Liver (tissue), 9 donors: ENCODE results near the gene TNFSF12. TPM values are rescaled to one million over a fixed set of nuclear protein-coding genes. Genes with fewer than 3 reads are reported as not detected.

ENCODE experiments used
- DNase-seq: peaks from one replicate; pipeline ENCODE4 v3.0.0-alpha.2; 2017; ENCODE audit warnings: low spot score
- H3K27ac ChIP-seq, 2 donors: one replicate each; pipeline ENCODE4 v1.7.0; 2013; ENCODE audit warnings: inconsistent platforms in 2 of 2, low read length in 2 of 2, control low read depth in 1 of 2, low read depth in 1 of 2, mild to moderate bottlenecking in 1 of 2
- H3K27me3 ChIP-seq, 4 donors: one replicate each; pipeline versions ENCODE4 v1.6.1 to v1.7.0; 2013; ENCODE audit warnings: low read length in 3 of 4, inconsistent platforms in 1 of 4, mild to moderate bottlenecking in 1 of 4, moderate library complexity in 1 of 4; ENCODE audit not compliant: control insufficient read depth in 4 of 4, insufficient read depth in 4 of 4
- H3K36me3 ChIP-seq, 4 donors: one replicate each; pipeline versions ENCODE4 v1.6.1 to v1.7.0; 2013; ENCODE audit warnings: low read length in 3 of 4, mild to moderate bottlenecking in 3 of 4, low read depth in 1 of 4, moderate library complexity in 1 of 4; ENCODE audit not compliant: control insufficient read depth in 4 of 4, insufficient read depth in 3 of 4
- H3K4me1 ChIP-seq, 4 donors: one replicate each; pipeline versions ENCODE4 v1.6.1 to v1.7.0; 2013; ENCODE audit warnings: low read length in 3 of 4, mild to moderate bottlenecking in 3 of 4, moderate library complexity in 1 of 4; ENCODE audit not compliant: control insufficient read depth in 4 of 4, insufficient read depth in 4 of 4
- H3K4me3 ChIP-seq, 3 donors: one replicate each; pipeline versions ENCODE4 v1.6.1 to v1.7.0; 2013; ENCODE audit warnings: low read length in 3 of 3, control low read depth in 1 of 3, low read depth in 1 of 3, mild to moderate bottlenecking in 1 of 3
- H3K9ac ChIP-seq, 2 donors: one replicate each; pipeline ENCODE4 v1.7.0; 2013; ENCODE audit warnings: low read length in 2 of 2, mild to moderate bottlenecking in 2 of 2, moderate library complexity in 2 of 2, control low read depth in 1 of 2, low read depth in 1 of 2
- H3K9me3 ChIP-seq, 4 donors: one replicate each; pipeline versions ENCODE4 v1.6.1 to v1.7.0; 2013; ENCODE audit warnings: low read length in 3 of 4; ENCODE audit not compliant: control insufficient read depth in 4 of 4
- FOXA1 ChIP-seq: IDR thresholded peaks from 2 replicates; pipeline ENCODE4 v1.6.1; 2016; ENCODE audit warnings: antibody characterized with exemption
- FOXA2 ChIP-seq: IDR thresholded peaks from 2 replicates; pipeline ENCODE4 v1.6.1; 2016; ENCODE audit warnings: antibody characterized with exemption
- GABPA ChIP-seq, 2 donors: IDR thresholded peaks in 1 of 2; conservative IDR thresholded peaks in 1 of 2; 2 replicates each; pipeline ENCODE4 v1.6.1; 2016; ENCODE audit warnings: antibody characterized with exemption in 2 of 2, mild to moderate bottlenecking in 1 of 2, moderate library complexity in 1 of 2
- HNF4A ChIP-seq, 2 donors: conservative IDR thresholded peaks; 2 replicates each; pipeline ENCODE4 v1.6.1; 2016; ENCODE audit warnings: antibody characterized with exemption in 2 of 2, mild to moderate bottlenecking in 2 of 2
- HNF4G ChIP-seq: IDR thresholded peaks from 2 replicates; pipeline ENCODE4 v1.6.1; 2016; ENCODE audit warnings: antibody characterized with exemption
- JUND ChIP-seq, 2 donors: IDR thresholded peaks; 2 replicates each; pipeline ENCODE4 v1.6.1; 2016; ENCODE audit warnings: antibody characterized with exemption in 2 of 2
- NR2F2 ChIP-seq: IDR thresholded peaks from 2 replicates; pipeline ENCODE4 v1.6.1; 2016; ENCODE audit warnings: antibody characterized with exemption
- RXRA ChIP-seq, 2 donors: IDR thresholded peaks; 2 replicates each; pipeline ENCODE4 v1.6.1; 2017 to 2018; ENCODE audit warnings: antibody characterized with exemption in 2 of 2, mild to moderate bottlenecking in 1 of 2
- SP1 ChIP-seq: IDR thresholded peaks from 2 replicates; pipeline ENCODE4 v1.6.1; 2018; ENCODE audit warnings: antibody characterized with exemption, mild to moderate bottlenecking
- TAF1 ChIP-seq: conservative IDR thresholded peaks from 2 replicates; pipeline ENCODE4 v1.6.1; 2016; ENCODE audit warnings: antibody characterized with exemption, mild to moderate bottlenecking
- WGBS: extraction: QIAGEN DNeasy Blood & Tissue Kit; methylation state at CpG from one replicate; pipeline ENCODE4 v1.1.7; 2013; 5-methylcytosine and 5-hydroxymethylcytosine counted together
- polyA plus RNA-seq, 2 donors: library from polyadenylated mRNA; stranded (reverse) in 1 of 2; unstranded in 1 of 2; fragments of 200-250 nt in 1 of 2; fragments of >200 nt in 1 of 2; fragmentation: Nextera tagmentation in 1 of 2; extraction: Ambion mirVana in 1 of 2; gene quantifications; one replicate each; pipeline versions ENCODE4 v1.2.1 to v1.2.3, GENCODE V29; 2013 to 2015
- total RNA-seq, 2 donors: library from RNA; depleted of rRNA; stranded (reverse); fragments of >200 nt; gene quantifications; one replicate each; pipeline ENCODE4 v1.2.3, GENCODE V29; 2014
- TF ChIP-seq, protein P1 (sequence below): IDR thresholded peaks from 2 replicates; pipeline ENCODE4 v1.6.1; 2016; ENCODE audit warnings: antibody characterized with exemption
- TF ChIP-seq, protein P2 (sequence below): IDR thresholded peaks from 2 replicates; pipeline ENCODE4 v1.6.1; 2016; ENCODE audit warnings: antibody characterized with exemption
- TF ChIP-seq, protein P3 (sequence below): IDR thresholded peaks from 2 replicates; pipeline ENCODE4 v1.6.1; 2016; ENCODE audit warnings: antibody characterized with exemption, mild to moderate bottlenecking
- donor health status: healthy.
- donor health status: healthy.
- donor health status: healthy.
- donor health status: healthy.
- donor health status: healthy.

The TNFSF12 gene
- total and polyA plus RNA-seq, 4 donors = 4.2 to 13.1 (median 5.4) TPM

DNA sequence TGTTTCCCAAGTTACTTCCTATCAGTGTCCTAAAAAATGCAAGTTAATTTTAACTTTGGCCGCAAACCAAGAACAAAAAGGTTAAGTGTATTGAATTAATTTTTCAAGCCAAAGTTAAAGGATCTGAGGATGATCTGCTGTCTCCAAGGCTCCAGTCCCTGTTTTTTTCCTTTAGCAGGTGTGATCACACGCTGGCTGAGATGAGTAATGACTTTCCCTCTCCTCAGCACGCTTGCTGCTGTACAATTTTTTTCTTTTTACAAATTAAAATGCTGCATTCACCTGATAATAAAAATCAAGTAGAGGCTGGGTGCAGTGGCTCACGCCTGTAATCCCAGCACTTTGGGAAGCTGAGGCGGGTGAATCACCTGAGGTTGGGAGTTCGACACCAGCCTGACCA lies 3.9 kb upstream of the TNFSF12 start:
- TF ChIP-seq, protein P1, sequence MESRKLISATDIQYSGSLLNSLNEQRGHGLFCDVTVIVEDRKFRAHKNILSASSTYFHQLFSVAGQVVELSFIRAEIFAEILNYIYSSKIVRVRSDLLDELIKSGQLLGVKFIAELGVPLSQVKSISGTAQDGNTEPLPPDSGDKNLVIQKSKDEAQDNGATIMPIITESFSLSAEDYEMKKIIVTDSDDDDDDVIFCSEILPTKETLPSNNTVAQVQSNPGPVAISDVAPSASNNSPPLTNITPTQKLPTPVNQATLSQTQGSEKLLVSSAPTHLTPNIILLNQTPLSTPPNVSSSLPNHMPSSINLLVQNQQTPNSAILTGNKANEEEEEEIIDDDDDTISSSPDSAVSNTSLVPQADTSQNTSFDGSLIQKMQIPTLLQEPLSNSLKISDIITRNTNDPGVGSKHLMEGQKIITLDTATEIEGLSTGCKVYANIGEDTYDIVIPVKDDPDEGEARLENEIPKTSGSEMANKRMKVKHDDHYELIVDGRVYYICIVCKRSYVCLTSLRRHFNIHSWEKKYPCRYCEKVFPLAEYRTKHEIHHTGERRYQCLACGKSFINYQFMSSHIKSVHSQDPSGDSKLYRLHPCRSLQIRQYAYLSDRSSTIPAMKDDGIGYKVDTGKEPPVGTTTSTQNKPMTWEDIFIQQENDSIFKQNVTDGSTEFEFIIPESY = no peak
- no peak for TF ChIP-seq JUND (IDR thresholded peaks at IDR 0.05)
- no peak for TF ChIP-seq TAF1
- TF ChIP-seq, protein P2, sequence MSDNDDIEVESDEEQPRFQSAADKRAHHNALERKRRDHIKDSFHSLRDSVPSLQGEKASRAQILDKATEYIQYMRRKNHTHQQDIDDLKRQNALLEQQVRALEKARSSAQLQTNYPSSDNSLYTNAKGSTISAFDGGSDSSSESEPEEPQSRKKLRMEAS = no peak
- TF ChIP-seq SP1 = no peak
- TF ChIP-seq HNF4G = no peak
- TF ChIP-seq, protein P3, sequence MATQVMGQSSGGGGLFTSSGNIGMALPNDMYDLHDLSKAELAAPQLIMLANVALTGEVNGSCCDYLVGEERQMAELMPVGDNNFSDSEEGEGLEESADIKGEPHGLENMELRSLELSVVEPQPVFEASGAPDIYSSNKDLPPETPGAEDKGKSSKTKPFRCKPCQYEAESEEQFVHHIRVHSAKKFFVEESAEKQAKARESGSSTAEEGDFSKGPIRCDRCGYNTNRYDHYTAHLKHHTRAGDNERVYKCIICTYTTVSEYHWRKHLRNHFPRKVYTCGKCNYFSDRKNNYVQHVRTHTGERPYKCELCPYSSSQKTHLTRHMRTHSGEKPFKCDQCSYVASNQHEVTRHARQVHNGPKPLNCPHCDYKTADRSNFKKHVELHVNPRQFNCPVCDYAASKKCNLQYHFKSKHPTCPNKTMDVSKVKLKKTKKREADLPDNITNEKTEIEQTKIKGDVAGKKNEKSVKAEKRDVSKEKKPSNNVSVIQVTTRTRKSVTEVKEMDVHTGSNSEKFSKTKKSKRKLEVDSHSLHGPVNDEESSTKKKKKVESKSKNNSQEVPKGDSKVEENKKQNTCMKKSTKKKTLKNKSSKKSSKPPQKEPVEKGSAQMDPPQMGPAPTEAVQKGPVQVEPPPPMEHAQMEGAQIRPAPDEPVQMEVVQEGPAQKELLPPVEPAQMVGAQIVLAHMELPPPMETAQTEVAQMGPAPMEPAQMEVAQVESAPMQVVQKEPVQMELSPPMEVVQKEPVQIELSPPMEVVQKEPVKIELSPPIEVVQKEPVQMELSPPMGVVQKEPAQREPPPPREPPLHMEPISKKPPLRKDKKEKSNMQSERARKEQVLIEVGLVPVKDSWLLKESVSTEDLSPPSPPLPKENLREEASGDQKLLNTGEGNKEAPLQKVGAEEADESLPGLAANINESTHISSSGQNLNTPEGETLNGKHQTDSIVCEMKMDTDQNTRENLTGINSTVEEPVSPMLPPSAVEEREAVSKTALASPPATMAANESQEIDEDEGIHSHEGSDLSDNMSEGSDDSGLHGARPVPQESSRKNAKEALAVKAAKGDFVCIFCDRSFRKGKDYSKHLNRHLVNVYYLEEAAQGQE = no peak
- no peak for TF ChIP-seq FOXA2
- no peak for TF ChIP-seq GABPA (IDR thresholded peaks at IDR 0.05 in 1 of 2, conservative IDR thresholded peaks at IDR 0.05 in 1 of 2)
- TF ChIP-seq FOXA1 = no peak
- TF ChIP-seq HNF4A (conservative IDR thresholded peaks at IDR 0.05) = no peak
- no peak for TF ChIP-seq RXRA (IDR thresholded peaks at IDR 0.05)
- no peak for TF ChIP-seq NR2F2
- H3K27me3 ChIP-seq = no peaks in the 10 kb centered on the region
- no peak overlapping the region for H3K9ac ChIP-seq
- no peaks in the 10 kb centered on the region for H3K9me3 ChIP-seq
- no peak overlapping the region for H3K4me3 ChIP-seq
- peaks cover 2 to 14% (median 8%) of the 10 kb centered on the region in 4 donors for H3K4me1 ChIP-seq
- DNase-seq = no peak
- WGBS = 69% methylated on average over 6 of the region's 6 CpGs
- H3K36me3 ChIP-seq = no peaks in the 10 kb centered on the region
- H3K27ac ChIP-seq = no peak overlapping the region

DNA sequence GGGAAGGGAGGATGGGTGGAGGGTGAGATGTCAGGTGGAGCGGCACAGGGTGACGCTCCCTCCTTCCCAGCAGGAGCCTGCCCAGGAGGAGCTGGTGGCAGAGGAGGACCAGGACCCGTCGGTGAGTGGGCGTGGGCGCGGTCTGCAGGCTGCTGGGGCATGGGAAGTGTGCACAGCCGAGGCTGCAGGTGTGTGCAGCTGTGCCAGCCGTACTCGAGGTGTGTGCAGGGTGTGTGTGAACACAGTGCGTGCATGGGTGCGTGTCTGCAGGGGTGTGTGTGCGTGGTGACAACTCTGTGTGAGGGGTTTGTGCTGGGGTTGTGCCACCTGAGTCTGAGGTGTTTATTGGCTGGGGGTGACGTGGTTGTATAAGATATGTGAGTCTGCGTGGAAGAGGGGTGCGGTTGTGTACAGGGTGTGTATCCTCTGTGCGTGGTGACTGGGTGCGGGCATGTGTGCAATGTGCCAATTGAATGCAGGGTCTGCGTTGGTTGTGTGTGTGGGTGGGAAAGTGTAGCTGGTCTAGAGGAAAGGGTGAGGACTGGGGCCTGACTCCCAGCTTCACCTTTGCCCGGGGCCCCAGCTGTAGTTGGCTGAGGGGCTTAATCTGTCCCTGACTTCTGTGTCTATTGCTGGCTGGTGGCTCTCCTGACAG lies 670 bp downstream of the TNFSF12 start:
- Histone ChIP-seq H3K27me3 (no peaks in the 10 kb centered on the region), H3K9ac (peak overlapping the region in 1 of 2 donors; percentile 51), H3K4me3 (peak overlapping the region in 2 of 3 donors; percentile 51 to 66), H3K36me3 (no peaks in the 10 kb centered on the region), H3K27ac (peak overlapping the region; percentile 57 to 74), H3K9me3 (no peaks in the 10 kb centered on the region), H3K4me1 (peaks cover 0 to 17% (median 8%) of the 10 kb centered on the region in 4 donors)
- DNase-seq = no peak
- TF ChIP-seq HNF4G = no peak
- TF ChIP-seq, protein P1 = no peak
- WGBS = 64% methylated on average over 20 of the region's 20 CpGs
